Right ventricle myocardium inferior (tissue), 1 donor: ENCODE results near the gene CROCC. TPM values are rescaled to one million over a fixed set of nuclear protein-coding genes. Genes with fewer than 3 reads are reported as not detected.
"Not testable (repeated sequence)": the region's sequence is repeated elsewhere in the genome, so short reads cannot be mapped to it uniquely, and the experiment has no call there.

ENCODE experiments used
- ATAC-seq: fragments of 200-7000 bp; cut with Tn5 transposase; one replicate; pipeline ENCODE4 v1.9.1; 2020; ENCODE audit warnings: mild to moderate bottlenecking, moderate library complexity
- DNase-seq: peaks from one replicate; pipeline ENCODE4 v3.0.0; 2021; ENCODE audit errors: missing footprints
- intact Hi-C: fragments of 100-400 bp; cut with DNase I; formaldehyde crosslinking; loops from one replicate; pipeline ENCODE4 v1.11.0; 2022
- total RNA-seq: library from RNA; stranded (reverse); fragmentation: NEBNext Ultra II Directional; extraction: Animal tissue kit (Norgen Biotek cat#: 25700); gene quantifications from one replicate; pipeline ENCODE4 v1.2.1, GENCODE V29; 2021
- donor health status: DM: no; HTN: yes; CAD: no; lungs with severe emphysema.

Gene CROCC
- total RNA-seq, 1 donor from 2014 or later: 6.5 TPM

DNA sequence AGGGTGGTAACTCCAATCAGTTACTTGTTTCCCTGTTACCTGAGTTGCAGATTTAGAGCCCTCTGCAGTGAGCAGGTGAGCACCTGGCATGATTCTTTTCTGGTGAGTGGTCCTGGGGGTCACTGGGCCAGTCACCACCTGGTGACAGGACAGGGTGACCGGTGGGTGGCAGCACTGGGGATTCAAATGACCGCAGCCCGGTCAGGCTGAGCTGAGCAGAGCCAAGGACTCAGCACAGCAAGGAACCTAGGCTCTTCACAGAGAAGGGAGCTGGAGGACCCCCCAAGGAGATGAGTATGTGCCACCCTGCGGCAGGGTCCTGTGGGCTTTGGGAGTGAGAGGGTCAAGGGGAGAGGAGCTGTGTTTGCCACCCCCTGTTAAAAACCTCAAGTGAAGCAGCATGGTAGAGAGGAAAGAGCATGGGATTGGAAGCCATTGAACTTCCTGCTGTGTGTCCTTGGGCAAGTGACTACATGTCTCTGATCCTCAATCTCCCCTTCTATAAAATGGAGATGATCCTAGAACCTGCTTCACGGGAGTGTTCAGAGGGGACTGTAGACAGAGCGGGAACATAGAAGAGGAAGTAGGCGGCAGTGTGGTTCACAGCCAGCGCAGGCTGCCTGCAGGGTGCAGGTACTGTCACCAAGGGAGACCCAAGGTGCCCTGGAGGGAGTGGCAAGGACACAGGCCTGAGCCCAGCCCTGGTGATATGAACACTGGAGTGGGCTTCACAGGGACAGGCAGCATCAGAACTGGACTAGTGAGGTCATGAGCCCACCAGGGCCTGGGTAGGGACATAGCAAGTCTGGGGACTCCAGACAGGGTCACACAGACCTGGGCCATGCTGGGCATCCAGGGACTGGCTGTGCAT lies 9.6 kb upstream of the CROCC start:
- DNase-seq: peak; percentile 23
- ATAC-seq, intact Hi-C loops: not testable (repeated sequence)

DNA sequence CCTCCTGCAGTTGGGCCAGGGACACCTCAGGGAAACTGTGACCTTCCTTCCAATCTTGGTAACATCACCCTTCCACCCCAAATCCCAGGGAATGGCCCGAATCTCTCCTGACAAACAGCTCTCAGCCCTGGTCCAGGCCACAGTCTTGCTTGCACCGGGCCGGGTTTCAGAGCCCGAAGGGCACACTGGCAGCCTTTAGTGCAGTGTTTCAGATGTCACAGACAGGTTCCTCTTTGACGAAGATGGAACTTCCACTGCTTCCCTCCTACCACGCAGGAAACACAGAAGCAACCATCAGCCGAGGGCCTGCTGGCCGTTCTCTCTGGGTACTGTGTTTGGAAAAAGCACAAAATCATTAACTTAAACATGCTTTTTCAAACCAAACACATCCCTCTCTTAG lies 9.0 kb upstream of the CROCC start:
- peak; percentile 47 for DNase-seq
- ATAC-seq, intact Hi-C loops: not testable (repeated sequence)

- intact Hi-C loops: no loop called here
- DNase-seq: peak; percentile 33
- peak; percentile 0 for ATAC-seq
Observed at GRCh38 chr1:16913181-16913832, 8.4 kb upstream of the CROCC start.

DNA sequence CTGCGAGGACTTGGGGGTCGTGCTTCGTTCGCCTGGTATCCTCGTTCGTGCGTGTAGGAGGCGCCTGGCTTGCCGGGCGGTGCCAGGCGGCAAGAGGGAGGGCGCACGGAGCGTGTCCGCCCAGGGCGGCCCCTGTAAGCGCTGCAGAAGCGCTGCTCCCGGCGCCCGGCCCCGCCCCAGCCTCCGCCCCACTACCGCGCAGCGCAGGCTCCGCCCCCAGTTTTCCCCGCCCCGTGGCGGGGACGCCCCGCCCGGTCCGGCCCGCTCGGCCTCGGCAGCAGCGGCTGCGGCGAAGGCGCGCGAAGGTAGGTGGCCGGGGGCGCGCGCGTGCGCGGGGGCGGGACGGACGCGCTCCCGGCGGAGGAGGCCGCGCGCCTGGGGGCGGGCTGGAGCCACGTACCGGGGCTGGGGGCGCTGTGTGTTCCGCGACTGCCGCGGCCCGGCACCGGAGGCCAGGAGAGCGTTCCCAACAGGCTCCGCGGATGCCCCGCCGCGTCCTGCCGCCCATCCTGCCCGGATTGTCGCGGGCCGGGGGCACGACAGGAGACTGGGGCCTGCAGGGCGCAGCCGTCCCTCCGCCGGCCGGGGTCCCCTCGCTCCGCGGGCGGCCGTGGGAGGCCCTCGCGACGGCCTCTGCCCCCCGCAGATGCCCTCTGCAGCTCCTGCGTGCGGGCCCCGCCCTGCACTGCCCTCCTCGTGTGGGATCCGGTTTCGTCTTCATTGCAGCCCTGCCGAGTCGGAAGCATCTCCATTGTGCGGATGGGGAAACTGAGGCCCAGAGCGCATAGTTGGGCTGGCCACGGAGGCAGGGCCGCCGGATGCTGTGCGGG lies 7.7 kb upstream of the CROCC start:
- intact Hi-C loops: no loop called here
- ATAC-seq (peak; percentile 99), DNase-seq (peak; percentile 95)

- intact Hi-C loops, ATAC-seq: not testable (repeated sequence)
- DNase-seq: peak; percentile 64
Observed at GRCh38 chr1:16914928-16915626, 6.7 kb upstream of the CROCC start.

DNA sequence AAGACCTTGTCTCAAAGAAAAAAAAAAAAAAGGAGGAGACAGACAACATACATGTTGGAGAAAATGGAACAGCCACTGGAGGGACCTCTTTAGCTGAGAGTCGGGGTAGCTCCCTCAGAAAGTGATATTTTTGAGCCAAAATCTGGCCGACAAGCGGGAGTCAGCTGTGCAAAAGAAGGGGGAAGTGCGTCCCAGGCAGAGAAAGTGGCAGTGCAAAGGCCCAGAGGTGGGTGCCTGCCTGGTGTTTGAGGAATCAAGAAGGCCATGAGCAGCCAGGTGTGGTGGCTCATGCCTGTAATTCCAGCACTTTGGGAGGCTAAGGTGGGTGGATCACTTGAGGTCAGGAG lies 6.1 kb upstream of the CROCC start:
- DNase-seq: peak; percentile 11
- no peak for ATAC-seq
- intact Hi-C loops: no loop called here

- ATAC-seq, intact Hi-C loops: not testable (repeated sequence)
- DNase-seq: peak; percentile 21
Observed at GRCh38 chr1:16916036-16916880, 5.5 kb upstream of the CROCC start.

- ATAC-seq (no peak), DNase-seq (no peak)
- intact Hi-C loops: no loop called here
Observed at GRCh38 chr1:16918371-16918770, 3.4 kb upstream of the CROCC start.

DNA sequence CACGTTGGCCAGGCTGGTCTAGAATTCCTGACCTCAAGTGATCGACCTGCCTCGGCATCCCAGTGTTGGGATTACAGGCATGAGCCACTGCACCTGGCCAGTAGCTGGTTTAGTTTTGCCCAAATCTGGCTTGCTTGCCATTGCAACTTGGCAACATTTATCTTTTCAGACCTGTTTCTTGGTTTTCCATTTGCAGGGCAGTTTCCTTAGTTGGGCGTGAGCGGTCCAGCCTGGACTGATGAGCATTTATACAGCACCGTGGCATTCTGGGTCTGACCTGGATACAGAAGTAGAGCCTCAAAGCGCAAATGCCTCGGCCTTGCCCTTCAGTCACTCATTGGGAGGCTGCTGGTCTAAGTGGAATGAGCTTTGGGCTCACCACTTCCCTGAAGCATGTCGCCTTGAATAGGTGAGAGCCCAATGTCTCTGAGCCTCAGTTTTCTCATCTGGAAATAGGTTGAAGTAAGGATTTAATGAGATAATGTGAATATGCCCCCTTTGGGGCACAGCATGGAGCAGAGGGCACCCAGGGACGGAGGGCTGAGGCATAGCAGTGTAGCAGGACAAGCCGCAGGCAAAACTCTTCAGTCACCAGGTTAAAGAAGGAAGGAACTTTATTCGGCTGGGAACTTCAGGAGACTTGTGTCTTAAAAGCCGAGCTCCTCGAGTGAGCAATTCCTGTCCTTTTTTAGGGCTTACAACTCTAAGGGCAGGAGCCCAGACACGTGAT lies 2.6 kb upstream of the CROCC start:
- DNase-seq: peak; percentile 9
- ATAC-seq, intact Hi-C loops: not testable (repeated sequence)

GRCh38 chr1:16920951-16921350 lies 780 bp upstream of the CROCC start:
- ATAC-seq (no peak), DNase-seq (peak; percentile 35)
- intact Hi-C loops: no loop called here

- intact Hi-C loops: no loop called here
- ATAC-seq (no peak), DNase-seq (no peak)
Observed at GRCh38 chr1:16922466-16922865, 735 bp downstream of the CROCC start.

DNA sequence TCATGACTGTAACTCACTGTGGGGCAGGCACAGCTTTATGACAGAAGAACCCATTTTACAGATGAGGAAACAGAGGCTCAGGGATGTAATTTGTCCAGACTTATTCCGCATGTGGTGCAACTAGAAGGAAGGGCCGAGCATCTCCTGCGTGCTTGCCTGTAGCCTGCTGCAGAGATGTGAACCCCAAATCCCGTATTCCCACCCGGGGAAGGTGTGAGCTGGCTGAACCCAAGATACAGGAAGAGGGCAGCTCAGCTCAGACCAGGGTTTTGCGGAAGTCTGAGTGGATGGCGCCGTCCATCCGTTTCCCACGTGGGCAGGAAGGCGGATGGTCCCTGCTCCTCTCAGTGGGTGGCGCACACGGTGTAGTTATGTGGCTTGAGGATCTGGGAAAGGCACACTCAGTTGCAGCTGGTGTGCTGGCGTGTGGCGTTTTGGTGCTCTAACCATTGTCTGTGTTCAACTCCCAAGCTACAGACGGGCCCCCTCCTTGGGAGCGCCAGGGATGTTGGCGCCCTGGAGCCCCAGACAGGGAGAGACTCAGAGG lies 1.2 kb downstream of the CROCC start:
- no peak for ATAC-seq
- intact Hi-C loops: no loop called here
- no peak for DNase-seq

- no peak for ATAC-seq
- DNase-seq: no peak
- intact Hi-C loops: no loop called here
Observed at GRCh38 chr1:16924216-16924918, 2.6 kb downstream of the CROCC start.

DNA sequence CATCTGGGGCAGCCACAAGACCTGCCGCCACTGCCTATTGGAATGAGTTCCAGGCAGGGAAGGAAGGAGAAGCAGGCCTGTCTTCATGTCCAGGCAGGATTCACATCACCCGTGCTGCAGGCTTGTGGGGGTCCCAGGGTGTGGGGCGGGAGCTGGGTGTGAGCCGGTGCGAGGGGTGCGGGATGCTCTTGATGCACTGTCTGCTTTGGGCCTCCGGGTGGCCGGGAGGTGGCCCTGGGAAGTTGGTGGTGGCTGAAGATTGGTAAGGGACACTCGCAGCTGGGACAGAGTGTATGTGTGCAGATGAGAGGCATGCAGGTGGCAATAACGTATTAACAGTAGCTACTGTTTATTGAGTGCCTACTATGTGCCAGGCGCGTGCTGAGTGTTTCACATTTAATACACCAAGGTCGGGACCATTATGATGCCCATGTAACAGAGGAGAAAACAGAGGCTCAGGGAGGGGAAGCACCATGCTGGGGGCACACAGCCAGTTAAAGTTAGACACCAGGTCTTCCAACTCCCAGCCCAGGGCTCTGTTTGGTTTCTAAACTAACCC lies 3.3 kb downstream of the CROCC start:
- ATAC-seq (no peak), DNase-seq (peak; percentile 26)
- intact Hi-C loops: no loop called here

GRCh38 chr1:16925635-16926490 lies 4.1 kb downstream of the CROCC start:
- intact Hi-C loops: no loop called here
- ATAC-seq (no peak), DNase-seq (peak; percentile 62)
